GM21526 (cell line): ENCODE measurements around the gene FCMR.
"Not testable (repeated sequence)": the region's sequence is repeated elsewhere in the genome, so short reads cannot be mapped to it uniquely, and the experiment has no call there.

Experiments
- ATAC-seq: cut with Tn5 transposase; IDR thresholded peaks from one replicate; pipeline ENCODE4 v1.9.1; 2021; ENCODE audit warnings: moderate library complexity; ENCODE audit not compliant: unreplicated experiment, low FRiP score

The FCMR gene

GRCh38 chr1:206924592-206925105 is 2.9 kb upstream of the FCMR start:
- ATAC-seq = peak; percentile 15

GRCh38 chr1:206923961-206924557 is 2.3 kb upstream of the FCMR start:
- not testable (repeated sequence) for ATAC-seq

GRCh38 chr1:206923009-206923960 is 1.5 kb upstream of the FCMR start:
- peak; percentile 37 for ATAC-seq

GRCh38 chr1:206922524-206922923 is 783 bp upstream of the FCMR start:
- ATAC-seq = no peak

GRCh38 chr1:206918076-206918475 is 3.7 kb downstream of the FCMR start:
- no peak for ATAC-seq

- no peak for ATAC-seq
Observed at GRCh38 chr1:206916000-206916709, 5.6 kb downstream of the FCMR start.

GRCh38 chr1:206915030-206915735 is 6.6 kb downstream of the FCMR start:
- no peak for ATAC-seq

GRCh38 chr1:206913766-206914537 is 7.8 kb downstream of the FCMR start:
- ATAC-seq = no peak

- ATAC-seq = peak; percentile 43
Observed at GRCh38 chr1:206912445-206913095, 9.2 kb downstream of the FCMR start.

- ATAC-seq = no peak
Observed at GRCh38 chr1:206911064-206911663, 10.6 kb downstream of the FCMR start.

- no peak for ATAC-seq
Observed at GRCh38 chr1:206909883-206910318, 11.8 kb downstream of the FCMR start.

GRCh38 chr1:206909161-206909882 is 12.4 kb downstream of the FCMR start:
- no peak for ATAC-seq

GRCh38 chr1:206908038-206908437 is 13.7 kb downstream of the FCMR start:
- ATAC-seq = no peak

- no peak for ATAC-seq
Observed at GRCh38 chr1:206907304-206907991, 14.3 kb downstream of the FCMR start.

GRCh38 chr1:206905295-206906164 is 16.2 kb downstream of the FCMR start:
- ATAC-seq = no peak

GRCh38 chr1:206904423-206905142 is 17.2 kb downstream of the FCMR start:
- no peak for ATAC-seq
